HepG2 (cell line): Measurements from ENCODE around the gene NALCN. TPM values are rescaled to one million over a fixed set of nuclear protein-coding genes. Genes with fewer than 3 reads are reported as not detected.

Experiments
- ATAC-seq: fragments of 200-7000 bp; cut with Tn5 transposase; 3 replicates; pipeline ENCODE4 v1.9.1; 2020; ENCODE audit warnings: mild to moderate bottlenecking, moderate library complexity
- BruUV-seq: library from RNA; stranded (reverse); fragments of 400-500 nt; replicated peaks from 2 replicates; lab custom pipeline; 2021; lab: Mats Ljungman, UMichigan
- CTCF ChIA-PET: fragments of 300-600 bp; formaldehyde crosslinking; extraction: SDS; loops from one replicate; lab custom pipeline; 2021; ENCODE audit warnings: low total read pairs, inconsistent platforms, low intra/inter-chr PET ratio; lab: Yijun Ruan, JAX
- POLR2A ChIA-PET: fragments of 350-600 bp; sonication (Branson Sonifier 250); formaldehyde crosslinking; loops from one replicate; lab custom pipeline; 2020; ENCODE audit warnings: antibody characterized with exemption, inconsistent platforms; lab: Yijun Ruan, JAX
- DNase-seq: peaks from one replicate; pipeline ENCODE4 v3.0.0-alpha.2; 2015; ENCODE audit warnings: low spot score
- FAIRE-seq: peaks from 3 replicates; lab custom pipeline; 2011; peaks lifted over from hg19 to GRCh38; lab: Jason Lieb, UNC
- H2AFZ ChIP-seq: one replicate; pipeline ENCODE4 v1.6.1; 2011; ENCODE audit warnings: low read length, inconsistent platforms
- H3K27ac ChIP-seq: fragments of 300-600 bp; 3 replicates; pipeline ENCODE4 v1.8.0; 2011; ENCODE audit warnings: mixed run types, mild to moderate bottlenecking, mixed read lengths, low read length, inconsistent platforms; ENCODE audit not compliant: insufficient read depth; ENCODE audit errors: extremely low read length
- H3K27me3 ChIP-seq, 2 experiments: fragments of 200-600 bp in 1 of 2; 2 replicates in 1 of 2; 3 replicates in 1 of 2; pipeline versions ENCODE4 v1.6.0 to v1.8.0; 2011; ENCODE audit warnings: low read length in 2 of 2, mild to moderate bottlenecking in 2 of 2, moderate library complexity in 2 of 2, inconsistent platforms in 1 of 2; ENCODE audit not compliant: insufficient read depth in 2 of 2, control insufficient read depth in 1 of 2
- H3K36me3 ChIP-seq, 2 experiments: fragments of 200-600 bp in 1 of 2; replicated peaks in 1 of 2; 2 replicates in 1 of 2; 3 replicates in 1 of 2; pipeline versions ENCODE4 v1.5.1 to v1.8.0; 2011; ENCODE audit warnings: low read length in 2 of 2, inconsistent platforms in 1 of 2; ENCODE audit not compliant: insufficient read depth in 2 of 2, control insufficient read depth in 1 of 2
- H3K4me1 ChIP-seq: 2 replicates; pipeline ENCODE4 v1.5.1; 2012; ENCODE audit warnings: low read length, inconsistent platforms; ENCODE audit not compliant: insufficient read depth
- H3K4me2 ChIP-seq: 2 replicates; pipeline ENCODE4 v1.6.0; 2011; ENCODE audit warnings: low read depth, low read length, inconsistent platforms
- H3K4me3 ChIP-seq, 3 experiments: fragments of 200-600 bp in 1 of 3; sonication (generic), shearing (Covaris generic) in 1 of 3; replicated peaks in 1 of 3; 2 replicates each; pipeline ENCODE4 v1.5.1; 2011 to 2016; ENCODE audit warnings: low read length in 3 of 3, inconsistent platforms in 2 of 3, low read depth in 2 of 3, mild to moderate bottlenecking in 2 of 3, control low read depth in 1 of 3, mixed read lengths in 1 of 3; ENCODE audit not compliant: insufficient read depth in 1 of 3
- H3K79me2 ChIP-seq: one replicate; pipeline ENCODE4 v1.6.1; 2011; ENCODE audit warnings: low read length, inconsistent platforms; ENCODE audit not compliant: insufficient read depth
- H3K9ac ChIP-seq: 2 replicates; pipeline ENCODE4 v1.6.0; 2011; ENCODE audit warnings: mild to moderate bottlenecking, low read depth, low read length, inconsistent platforms; ENCODE audit not compliant: insufficient read depth
- H3K9me3 ChIP-seq: 2 replicates; pipeline ENCODE4 v1.5.1; 2012; ENCODE audit warnings: mild to moderate bottlenecking, low read length
- H4K20me1 ChIP-seq: 2 replicates; pipeline ENCODE4 v1.6.0; 2011; ENCODE audit warnings: inconsistent platforms, mild to moderate bottlenecking, low read length, moderate library complexity; ENCODE audit not compliant: insufficient read depth
- AKAP8 ChIP-seq: sonication (generic); formaldehyde crosslinking; IDR thresholded peaks from 2 replicates; pipeline ENCODE4 v1.5.1; 2020; ENCODE audit warnings: mild to moderate bottlenecking, missing genetic modification reagents
- EP300 ChIP-seq, 3 experiments: sonication (generic) in 1 of 3; formaldehyde crosslinking in 1 of 3; IDR thresholded peaks; 2 replicates each; pipeline versions ENCODE4 v1.5.1 to v1.6.1; 2011 to 2020; ENCODE audit warnings: low read depth in 2 of 3, low read length in 2 of 3, borderline replicate concordance in 1 of 3, improper control_type of control experiment in 1 of 3, mild to moderate bottlenecking in 1 of 3, missing genetic modification reagents in 1 of 3, moderate library complexity in 1 of 3
- GFI1 ChIP-seq: sonication (generic); formaldehyde crosslinking; IDR thresholded peaks from 2 replicates; pipeline ENCODE4 v1.5.0; 2020; ENCODE audit warnings: missing genetic modification reagents, mild to moderate bottlenecking, borderline replicate concordance
- HNRNPK ChIP-seq: fragments of 200-400 bp; formaldehyde crosslinking; IDR thresholded peaks from 2 replicates; pipeline ENCODE4 v1.6.1; 2018; ENCODE audit warnings: low read length, low read depth, moderate library complexity, mild to moderate bottlenecking; ENCODE audit not compliant: poor library complexity, severe bottlenecking
- MTF1 ChIP-seq: sonication (generic); formaldehyde crosslinking; IDR thresholded peaks from 2 replicates; pipeline ENCODE4 v1.5.0; 2020; ENCODE audit warnings: missing genetic modification reagents
- NFKBIZ ChIP-seq: IDR thresholded peaks from 2 replicates; pipeline ENCODE4 v1.6.1; 2018; ENCODE audit warnings: missing genetic modification reagents, missing compliant biosample characterization
- PCBP1 ChIP-seq: fragments of 200-400 bp; formaldehyde crosslinking; IDR thresholded peaks from 2 replicates; pipeline ENCODE4 v1.6.1; 2017; ENCODE audit warnings: mild to moderate bottlenecking, low read depth, low read length, borderline replicate concordance
- PHF8 ChIP-seq: sonication (generic); formaldehyde crosslinking; IDR thresholded peaks from 2 replicates; pipeline ENCODE4 v1.5.0; 2020; ENCODE audit warnings: missing genetic modification reagents
- RBFOX2 ChIP-seq: fragments of 200-400 bp; formaldehyde crosslinking; IDR thresholded peaks from 2 replicates; pipeline ENCODE4 v1.6.1; 2017; ENCODE audit warnings: low read depth, mild to moderate bottlenecking, low read length
- SATB2 ChIP-seq: sonication (generic); formaldehyde crosslinking; IDR thresholded peaks from 2 replicates; pipeline ENCODE4 v1.5.0; 2020; ENCODE audit warnings: missing genetic modification reagents
- SIX1 ChIP-seq: sonication (generic); formaldehyde crosslinking; IDR thresholded peaks from 2 replicates; pipeline ENCODE4 v1.4.0; 2020; ENCODE audit warnings: missing genetic modification reagents, borderline replicate concordance
- SSRP1 ChIP-seq: IDR thresholded peaks from 2 replicates; pipeline ENCODE4 v1.6.1; 2016; ENCODE audit warnings: control low read depth
- TBX2 ChIP-seq: sonication (generic); formaldehyde crosslinking; IDR thresholded peaks from 2 replicates; pipeline ENCODE4 v1.5.0; 2020; ENCODE audit warnings: missing genetic modification reagents, mild to moderate bottlenecking, borderline replicate concordance
- ZNF138 ChIP-seq: sonication (generic); formaldehyde crosslinking; IDR thresholded peaks from 2 replicates; pipeline ENCODE4 v1.5.0; 2020; ENCODE audit warnings: mild to moderate bottlenecking, low read depth, missing genetic modification reagents
- WGBS: methylation state at CpG from one replicate; pipeline ENCODE4 v1.1.6; 2017; ENCODE audit warnings: low lambda C conversion rate; 5-methylcytosine and 5-hydroxymethylcytosine counted together
- in situ Hi-C: cut with HindIII; loops from 2 replicates; pipeline ENCODE4 v1.10.0; 2017; ENCODE audit warnings: low pct_unique_long_range_greater_than_20kb; ENCODE audit not compliant: extremely low pct_ligation_motif_present
- intact Hi-C: fragments of 100-400 bp; cut with micrococcal nuclease; formaldehyde crosslinking; loops from one replicate; pipeline ENCODE4 v1.10.0; 2022; ENCODE audit not compliant: unreplicated experiment
- polyA plus RNA-seq, 8 experiments: library from polyadenylated mRNA; depleted of rRNA in 3 of 8; stranded (reverse) in 7 of 8; unstranded in 1 of 8; fragments of >200 nt; fragmentation: Illumina TruSeq in 4 of 8; extraction: Trizol in 4 of 8; gene quantifications; 2 replicates each; pipeline versions ENCODE4 v1.2.1 to v1.2.3, GENCODE V29; 2011 to 2016; ENCODE audit warnings: low read depth in 4 of 8, missing spikeins in 1 of 8, mixed read lengths in 1 of 8; ENCODE audit not compliant: insufficient read depth in 1 of 8
- total RNA-seq, 5 experiments: library from RNA; depleted of rRNA; stranded (reverse); fragments of >200 nt; fragmentation: Illumina TruSeq; extraction: Trizol; gene quantifications; 2 replicates each; pipeline ENCODE4 v1.2.3, GENCODE V29; 2016; ENCODE audit warnings: low read depth in 1 of 5
- TF ChIP-seq, protein P1 (sequence below): sonication (generic); formaldehyde crosslinking; IDR thresholded peaks from 2 replicates; pipeline ENCODE4 v1.5.0; 2020; ENCODE audit warnings: mild to moderate bottlenecking, missing genetic modification reagents, borderline replicate concordance
- TF ChIP-seq, protein P2 (sequence below): sonication (generic); formaldehyde crosslinking; IDR thresholded peaks from 2 replicates; pipeline ENCODE4 v1.4.0; 2020; ENCODE audit warnings: missing genetic modification reagents

The NALCN gene
- total and polyA plus RNA-seq, 2 of the 13 experiments (the other 11 are each of a cell fraction or from before 2014, with no cell fraction given): not detected

DNA sequence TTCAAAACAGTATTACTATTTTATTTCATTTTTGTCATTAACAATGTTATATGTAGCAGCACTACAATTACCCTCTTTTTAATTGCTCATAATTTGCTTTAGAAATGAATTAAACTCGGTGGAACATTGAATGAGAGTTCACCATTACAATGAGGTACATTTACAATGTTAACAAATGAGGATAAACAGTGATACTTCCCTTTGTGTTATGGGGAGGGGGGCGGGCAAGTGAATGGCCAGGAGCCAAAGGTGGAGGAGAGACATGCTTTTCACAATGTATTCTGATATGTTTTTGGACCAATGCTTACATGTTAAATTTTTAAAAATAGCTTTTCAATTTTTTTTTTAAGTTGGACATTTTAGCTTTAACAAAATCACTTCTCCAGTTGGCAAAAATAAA lies 34.2 kb downstream of the NALCN start:
- H3K27me3 ChIP-seq: no peaks in the 10 kb centered on the region
- no peak overlapping the region for H3K4me3 ChIP-seq
- 0% methylated on average over 2 of the region's 2 CpGs for WGBS
- H4K20me1 ChIP-seq: no peaks in the 10 kb centered on the region
- no peaks in the 10 kb centered on the region for H3K4me1 ChIP-seq
- ChIA-PET POLR2A (no interaction called here), CTCF (no interaction called here)
- FAIRE-seq (no peak), DNase-seq (no peak), ATAC-seq (no peak)
- in situ Hi-C loops (no loop called here), intact Hi-C loops (no loop called here)
- no peaks in the 10 kb centered on the region for H3K36me3 ChIP-seq
- no peaks in the 10 kb centered on the region for H3K79me2 ChIP-seq
- H3K9ac ChIP-seq: no peak overlapping the region
- BruUV-seq: no TSS peak
- H3K9me3 ChIP-seq: no peaks in the 10 kb centered on the region
- H3K27ac ChIP-seq: no peak overlapping the region
- H2AFZ ChIP-seq: no peak overlapping the region
- no peak overlapping the region for H3K4me2 ChIP-seq
- TF ChIP-seq, protein P1, sequence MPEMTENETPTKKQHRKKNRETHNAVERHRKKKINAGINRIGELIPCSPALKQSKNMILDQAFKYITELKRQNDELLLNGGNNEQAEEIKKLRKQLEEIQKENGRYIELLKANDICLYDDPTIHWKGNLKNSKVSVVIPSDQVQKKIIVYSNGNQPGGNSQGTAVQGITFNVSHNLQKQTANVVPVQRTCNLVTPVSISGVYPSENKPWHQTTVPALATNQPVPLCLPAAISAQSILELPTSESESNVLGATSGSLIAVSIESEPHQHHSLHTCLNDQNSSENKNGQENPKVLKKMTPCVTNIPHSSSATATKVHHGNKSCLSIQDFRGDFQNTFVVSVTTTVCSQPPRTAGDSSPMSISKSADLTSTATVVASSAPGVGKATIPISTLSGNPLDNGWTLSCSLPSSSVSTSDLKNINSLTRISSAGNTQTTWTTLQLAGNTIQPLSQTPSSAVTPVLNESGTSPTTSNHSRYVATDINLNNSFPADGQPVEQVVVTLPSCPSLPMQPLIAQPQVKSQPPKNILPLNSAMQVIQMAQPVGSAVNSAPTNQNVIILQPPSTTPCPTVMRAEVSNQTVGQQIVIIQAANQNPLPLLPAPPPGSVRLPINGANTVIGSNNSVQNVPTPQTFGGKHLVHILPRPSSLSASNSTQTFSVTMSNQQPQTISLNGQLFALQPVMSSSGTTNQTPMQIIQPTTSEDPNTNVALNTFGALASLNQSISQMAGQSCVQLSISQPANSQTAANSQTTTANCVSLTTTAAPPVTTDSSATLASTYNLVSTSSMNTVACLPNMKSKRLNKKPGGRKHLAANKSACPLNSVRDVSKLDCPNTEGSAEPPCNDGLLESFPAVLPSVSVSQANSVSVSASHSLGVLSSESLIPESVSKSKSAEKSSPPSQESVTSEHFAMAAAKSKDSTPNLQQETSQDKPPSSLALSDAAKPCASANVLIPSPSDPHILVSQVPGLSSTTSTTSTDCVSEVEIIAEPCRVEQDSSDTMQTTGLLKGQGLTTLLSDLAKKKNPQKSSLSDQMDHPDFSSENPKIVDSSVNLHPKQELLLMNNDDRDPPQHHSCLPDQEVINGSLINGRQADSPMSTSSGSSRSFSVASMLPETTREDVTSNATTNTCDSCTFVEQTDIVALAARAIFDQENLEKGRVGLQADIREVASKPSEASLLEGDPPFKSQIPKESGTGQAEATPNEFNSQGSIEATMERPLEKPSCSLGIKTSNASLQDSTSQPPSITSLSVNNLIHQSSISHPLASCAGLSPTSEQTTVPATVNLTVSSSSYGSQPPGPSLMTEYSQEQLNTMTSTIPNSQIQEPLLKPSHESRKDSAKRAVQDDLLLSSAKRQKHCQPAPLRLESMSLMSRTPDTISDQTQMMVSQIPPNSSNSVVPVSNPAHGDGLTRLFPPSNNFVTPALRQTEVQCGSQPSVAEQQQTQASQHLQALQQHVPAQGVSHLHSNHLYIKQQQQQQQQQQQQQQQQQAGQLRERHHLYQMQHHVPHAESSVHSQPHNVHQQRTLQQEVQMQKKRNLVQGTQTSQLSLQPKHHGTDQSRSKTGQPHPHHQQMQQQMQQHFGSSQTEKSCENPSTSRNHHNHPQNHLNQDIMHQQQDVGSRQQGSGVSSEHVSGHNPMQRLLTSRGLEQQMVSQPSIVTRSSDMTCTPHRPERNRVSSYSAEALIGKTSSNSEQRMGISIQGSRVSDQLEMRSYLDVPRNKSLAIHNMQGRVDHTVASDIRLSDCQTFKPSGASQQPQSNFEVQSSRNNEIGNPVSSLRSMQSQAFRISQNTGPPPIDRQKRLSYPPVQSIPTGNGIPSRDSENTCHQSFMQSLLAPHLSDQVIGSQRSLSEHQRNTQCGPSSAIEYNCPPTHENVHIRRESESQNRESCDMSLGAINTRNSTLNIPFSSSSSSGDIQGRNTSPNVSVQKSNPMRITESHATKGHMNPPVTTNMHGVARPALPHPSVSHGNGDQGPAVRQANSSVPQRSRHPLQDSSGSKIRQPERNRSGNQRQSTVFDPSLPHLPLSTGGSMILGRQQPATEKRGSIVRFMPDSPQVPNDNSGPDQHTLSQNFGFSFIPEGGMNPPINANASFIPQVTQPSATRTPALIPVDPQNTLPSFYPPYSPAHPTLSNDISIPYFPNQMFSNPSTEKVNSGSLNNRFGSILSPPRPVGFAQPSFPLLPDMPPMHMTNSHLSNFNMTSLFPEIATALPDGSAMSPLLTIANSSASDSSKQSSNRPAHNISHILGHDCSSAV (CRISPR knock-in tag): no peak
- no peak for TF ChIP-seq GFI1 (CRISPR knock-in tag)
- no peak for TF ChIP-seq PCBP1
- no peak for TF ChIP-seq SIX1 (CRISPR knock-in tag)
- TF ChIP-seq AKAP8 (CRISPR knock-in tag): no peak
- no peak for TF ChIP-seq EP300 (IDR thresholded peaks at IDR 0.05; ENCODE audit: low read depth in 2 of 2, low read length in 2 of 2)
- no peak for TF ChIP-seq EP300 (CRISPR knock-in tag; IDR thresholded peaks at IDR 0.05; ENCODE audit: borderline replicate concordance)
- no peak for TF ChIP-seq HNRNPK
- no peak for TF ChIP-seq TBX2
- TF ChIP-seq, protein P2, sequence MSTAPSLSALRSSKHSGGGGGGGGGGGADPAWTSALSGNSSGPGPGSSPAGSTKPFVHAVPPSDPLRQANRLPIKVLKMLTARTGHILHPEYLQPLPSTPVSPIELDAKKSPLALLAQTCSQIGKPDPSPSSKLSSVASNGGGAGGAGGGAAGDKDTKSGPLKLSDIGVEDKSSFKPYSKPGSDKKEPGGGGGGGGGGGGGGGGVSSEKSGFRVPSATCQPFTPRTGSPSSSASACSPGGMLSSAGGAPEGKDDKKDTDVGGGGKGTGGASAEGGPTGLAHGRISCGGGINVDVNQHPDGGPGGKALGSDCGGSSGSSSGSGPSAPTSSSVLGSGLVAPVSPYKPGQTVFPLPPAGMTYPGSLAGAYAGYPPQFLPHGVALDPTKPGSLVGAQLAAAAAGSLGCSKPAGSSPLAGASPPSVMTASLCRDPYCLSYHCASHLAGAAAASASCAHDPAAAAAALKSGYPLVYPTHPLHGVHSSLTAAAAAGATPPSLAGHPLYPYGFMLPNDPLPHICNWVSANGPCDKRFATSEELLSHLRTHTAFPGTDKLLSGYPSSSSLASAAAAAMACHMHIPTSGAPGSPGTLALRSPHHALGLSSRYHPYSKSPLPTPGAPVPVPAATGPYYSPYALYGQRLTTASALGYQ: no peak
- TF ChIP-seq SSRP1: no peak
- no peak for TF ChIP-seq ZNF138 (CRISPR knock-in tag)
- no peak for TF ChIP-seq SATB2
- TF ChIP-seq NFKBIZ (CRISPR knock-in tag): no peak
- no peak for TF ChIP-seq PHF8 (CRISPR knock-in tag)
- no peak for TF ChIP-seq RBFOX2
- TF ChIP-seq MTF1 (CRISPR knock-in tag): no peak
